Uterus (tissue), 4 donors: Measurements from ENCODE around the gene UFL1. TPM values are rescaled to one million over a fixed set of nuclear protein-coding genes. Genes with fewer than 3 reads are reported as not detected.

Experiments used
- DNase-seq, 2 donors: peaks; one replicate each; pipeline ENCODE4 v3.0.0-alpha.2; 2019 to 2020
- H3K27ac ChIP-seq, 2 donors: fragments of 200-600 bp; sonication (generic); 1 replicate in 1 of 2; 2 replicates in 1 of 2; pipeline ENCODE4 v1.5.1; 2016 to 2018
- H3K27me3 ChIP-seq, 2 donors: fragments of 200-600 bp; sonication (generic); one replicate each; pipeline ENCODE4 v1.5.1; 2018 to 2019; ENCODE audit warnings: control low read depth in 1 of 2
- H3K36me3 ChIP-seq, 2 donors: fragments of 200-600 bp; sonication (generic); one replicate each; pipeline ENCODE4 v1.5.1; 2019; ENCODE audit warnings: control low read depth in 1 of 2
- H3K4me1 ChIP-seq, 2 donors: fragments of 200-600 bp; sonication (generic); one replicate each; pipeline ENCODE4 v1.5.1; 2018 to 2019; ENCODE audit warnings: control low read depth in 1 of 2
- H3K4me3 ChIP-seq, 2 donors: fragments of 200-600 bp; sonication (generic); 1 replicate in 1 of 2; 2 replicates in 1 of 2; pipeline ENCODE4 v1.5.1; 2018 to 2019; ENCODE audit warnings: mild to moderate bottlenecking in 1 of 2
- H3K9me3 ChIP-seq, 2 donors: fragments of 200-600 bp; sonication (generic); one replicate each; pipeline ENCODE4 v1.5.1; 2019; ENCODE audit warnings: control low read depth in 1 of 2
- CTCF ChIP-seq, 4 experiments: fragments of 200-600 bp in 2 of 4; fragments of 450-650 bp in 2 of 4; sonication (generic) in 2 of 4; IDR thresholded peaks; one replicate each; pipeline ENCODE4 v1.5.1; 2016 to 2019; ENCODE audit warnings: antibody characterized with exemption in 4 of 4, mild to moderate bottlenecking in 2 of 4, moderate library complexity in 1 of 4
- POLR2A ChIP-seq, 2 donors: fragments of 450-650 bp; IDR thresholded peaks; one replicate each; pipeline ENCODE4 v1.6.1; 2016; ENCODE audit warnings: antibody characterized with exemption in 2 of 2, mild to moderate bottlenecking in 1 of 2, moderate library complexity in 1 of 2
- intact Hi-C: fragments of 100-400 bp; cut with DNase I; formaldehyde crosslinking; loops from one replicate; pipeline ENCODE4 v1.15.1; 2023; ENCODE audit warnings: low total_unique reads
- total RNA-seq, 4 donors: library from RNA; depleted of rRNA in 3 of 4; stranded (reverse); fragments of >200 nt in 3 of 4; gene quantifications; one replicate each; pipeline versions ENCODE4 v1.1.0 to v1.2.4, GENCODE V29; 2014 to 2023
- donor health status: DM: yes; HTN: yes; CAD: no.

The UFL1 gene
- total RNA-seq, 4 donors from 2014 or later: 12.0 to 53.0 (median 29.2) TPM

- H3K9me3 ChIP-seq: no peaks in the 10 kb centered on the region
Measured at GRCh38 chr6:96522465-96523009, 931 bp downstream of the UFL1 start.

GRCh38 chr6:96528193-96528592 lies 6.6 kb downstream of the UFL1 start:
- no peak for DNase-seq
- Histone ChIP-seq H3K27me3 (no peaks in the 10 kb centered on the region), H3K4me3 (no peak overlapping the region), H3K27ac (no peak overlapping the region), H3K36me3 (no peaks in the 10 kb centered on the region), H3K9me3 (no peaks in the 10 kb centered on the region), H3K4me1 (peaks cover 0 to 4% of the 10 kb centered on the region in 2 donors)
- intact Hi-C loops: no loop called here
- no peak for TF ChIP-seq POLR2A (IDR thresholded peaks at IDR 0.05)
- TF ChIP-seq CTCF (IDR thresholded peaks at IDR 0.05): no peak

More at GRCh38 chr6:96522465-96523009, 931 bp downstream of the UFL1 start:
- Histone ChIP-seq H3K4me3 (peak overlapping the region; percentile 76 to 94), H3K27ac (peak overlapping the region; percentile 95 to 99), H3K27me3 (no peaks in the 10 kb centered on the region), H3K4me1 (peaks cover 0 to 9% of the 10 kb centered on the region in 2 donors), H3K36me3 (no peaks in the 10 kb centered on the region)
- TF ChIP-seq CTCF (IDR thresholded peaks at IDR 0.05): no peak
- no peak for TF ChIP-seq POLR2A (IDR thresholded peaks at IDR 0.05)
- no peak for DNase-seq
- intact Hi-C loops: no loop called here

DNA sequence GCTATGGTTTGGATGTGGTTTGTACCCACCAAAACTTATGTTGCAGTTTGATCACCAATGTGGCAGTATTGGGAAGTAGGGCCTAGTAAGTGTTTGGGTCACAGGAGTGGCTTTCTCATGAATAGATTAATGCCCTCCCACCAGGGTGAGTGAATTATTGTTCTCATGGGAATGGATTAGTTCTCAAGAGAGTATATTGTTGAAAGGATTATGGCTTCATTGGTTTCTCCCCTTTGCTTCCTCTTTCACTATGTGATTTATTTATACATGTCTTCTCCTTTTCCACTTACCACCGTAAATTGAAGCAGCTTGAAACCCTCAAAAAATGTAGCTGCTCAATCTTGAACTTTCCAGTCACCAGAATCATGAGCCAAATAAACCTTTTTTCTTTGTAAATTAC lies 10.8 kb downstream of the UFL1 start:
- Histone ChIP-seq H3K4me1 (no peaks in the 10 kb centered on the region), H3K27ac (no peak overlapping the region), H3K27me3 (no peaks in the 10 kb centered on the region), H3K4me3 (no peak overlapping the region), H3K36me3 (no peaks in the 10 kb centered on the region), H3K9me3 (no peaks in the 10 kb centered on the region)
- intact Hi-C loops: no loop called here
- no peak for TF ChIP-seq CTCF (IDR thresholded peaks at IDR 0.05)
- DNase-seq: no peak

DNA sequence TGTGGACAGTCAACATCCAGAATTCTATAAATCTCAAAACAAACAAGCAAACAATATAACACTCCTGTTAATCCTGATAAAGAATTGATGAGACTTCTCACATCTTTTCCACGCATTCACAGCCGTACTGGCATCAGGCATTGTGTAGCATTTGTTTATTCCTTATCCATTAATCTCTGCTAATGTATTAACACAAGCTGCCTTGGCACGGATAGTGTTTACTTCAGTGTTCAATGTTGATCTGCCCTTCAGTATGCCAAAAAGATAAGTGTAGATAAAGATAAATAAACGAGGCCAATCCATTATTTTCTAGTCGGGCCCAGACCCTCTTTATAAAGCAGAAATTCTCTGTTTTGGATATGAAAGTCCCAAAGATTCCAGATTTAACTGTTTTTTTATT lies 16.1 kb downstream of the UFL1 start:
- Histone ChIP-seq H3K36me3 (no peaks in the 10 kb centered on the region), H3K4me1 (no peaks in the 10 kb centered on the region), H3K27me3 (no peaks in the 10 kb centered on the region), H3K9me3 (no peaks in the 10 kb centered on the region), H3K27ac (no peak overlapping the region), H3K4me3 (no peak overlapping the region)
- intact Hi-C loops: no loop called here
- no peak for DNase-seq
- TF ChIP-seq CTCF (IDR thresholded peaks at IDR 0.05) (no peak), POLR2A (IDR thresholded peaks at IDR 0.05) (no peak)

- Histone ChIP-seq H3K27me3 (no peaks in the 10 kb centered on the region), H3K4me3 (no peak overlapping the region), H3K4me1 (no peaks in the 10 kb centered on the region), H3K9me3 (no peaks in the 10 kb centered on the region), H3K36me3 (no peaks in the 10 kb centered on the region), H3K27ac (no peak overlapping the region)
- peak in 1 of 4 experiments; percentile 19 for TF ChIP-seq CTCF (IDR thresholded peaks at IDR 0.05)
- TF ChIP-seq POLR2A (IDR thresholded peaks at IDR 0.05): no peak
- DNase-seq: no peak
- intact Hi-C loops: no loop called here
Measured at GRCh38 chr6:96542702-96543101, 21.1 kb downstream of the UFL1 start.
